Raji (cell line): Measurements from ENCODE around the gene LIPG.

Experiments
- POLR2A ChIP-seq: IDR thresholded peaks from 2 replicates; pipeline ENCODE4 v1.6.1; 2011; ENCODE audit warnings: low read depth, low read length, control low read depth; ENCODE audit not compliant: insufficient read depth

Gene LIPG

DNA sequence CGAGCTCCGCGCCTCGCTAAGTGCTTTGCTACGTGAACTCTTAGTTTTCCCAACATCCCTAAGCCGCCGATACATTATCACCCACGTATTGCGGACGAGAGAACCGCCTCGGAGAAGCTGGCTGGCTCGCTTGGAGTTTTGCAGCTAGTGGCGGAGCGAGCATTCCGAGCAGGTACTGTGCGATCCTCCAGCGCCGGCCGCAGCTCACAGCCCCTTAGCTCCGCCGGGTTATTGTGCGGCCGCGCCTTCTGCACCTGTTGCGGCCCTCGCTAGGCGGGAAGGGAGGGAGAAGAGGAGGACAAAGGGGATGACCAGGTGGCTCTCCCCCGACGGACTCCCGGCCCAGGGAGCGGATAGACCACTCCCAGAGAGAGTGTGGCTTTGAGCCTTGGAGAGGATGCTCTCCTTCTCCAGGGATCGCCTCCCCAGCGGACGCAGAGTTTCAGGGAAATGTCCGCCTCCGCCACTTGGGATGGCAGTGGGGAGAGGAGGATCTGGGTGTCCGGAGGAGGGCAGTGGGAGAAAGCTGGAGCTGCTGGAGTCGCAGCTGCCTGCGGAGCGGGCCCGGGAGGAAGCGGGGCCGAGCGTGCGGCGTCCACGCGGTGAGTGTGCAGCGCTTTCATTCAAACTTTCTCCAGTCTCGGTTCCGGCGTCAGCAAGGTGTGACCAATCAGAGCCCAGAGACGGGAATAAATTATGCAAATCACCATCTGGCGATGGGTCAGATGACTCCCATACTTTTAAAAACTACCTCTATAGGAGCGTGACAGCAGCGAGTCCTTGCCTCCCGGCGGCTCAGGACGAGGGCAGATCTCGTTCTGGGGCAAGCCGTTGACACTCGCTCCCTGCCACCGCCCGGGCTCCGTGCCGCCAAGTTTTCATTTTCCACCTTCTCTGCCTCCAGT lies at the start of gene LIPG:
Gene LIPG (plus strand): TSS at position 769 of the 905 bp plus-strand sequence. CDS start 252 bp downstream, outside the sequence.
- TF ChIP-seq POLR2A = no peak

DNA sequence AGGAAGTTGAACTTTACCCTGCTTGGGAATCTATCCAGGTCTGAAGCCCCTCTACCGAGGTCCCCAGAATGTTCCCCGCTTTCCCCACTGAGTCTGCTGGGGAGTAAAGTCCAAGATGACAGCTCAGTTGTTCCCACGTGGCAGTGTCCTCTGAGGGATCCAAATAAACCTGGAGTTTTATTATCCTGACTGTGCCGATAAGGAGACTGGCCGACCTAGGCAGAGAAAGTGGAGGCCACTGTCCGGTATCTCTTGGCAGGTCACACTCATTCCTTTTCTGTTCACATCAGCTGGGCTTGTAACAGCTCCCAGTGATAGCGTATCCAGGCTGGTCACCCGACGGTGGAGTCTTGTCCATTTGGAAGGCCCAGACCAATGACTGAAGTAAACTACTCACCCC lies 47.3 kb upstream of the LIPG start:
- no peak for TF ChIP-seq POLR2A

DNA sequence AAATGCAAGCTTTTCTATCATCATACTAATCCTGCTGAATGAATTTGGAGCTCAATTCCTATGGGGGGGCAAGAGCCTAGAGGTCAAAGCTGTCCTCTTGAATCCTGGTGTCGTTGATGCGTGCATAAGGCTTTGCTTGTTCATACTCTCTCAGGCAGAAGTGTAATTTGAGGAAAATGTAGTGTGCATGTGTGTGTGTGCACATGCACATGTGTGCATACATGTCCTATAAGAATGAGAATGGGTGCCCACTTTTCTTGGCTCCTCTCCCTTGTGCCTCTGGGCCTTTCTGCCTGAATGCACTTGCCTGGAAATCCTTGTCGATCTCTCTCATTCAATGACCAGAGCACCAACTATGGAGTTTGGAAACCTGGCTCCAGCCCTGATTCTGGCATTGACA lies 46.3 kb upstream of the LIPG start:
- no peak for TF ChIP-seq POLR2A

DNA sequence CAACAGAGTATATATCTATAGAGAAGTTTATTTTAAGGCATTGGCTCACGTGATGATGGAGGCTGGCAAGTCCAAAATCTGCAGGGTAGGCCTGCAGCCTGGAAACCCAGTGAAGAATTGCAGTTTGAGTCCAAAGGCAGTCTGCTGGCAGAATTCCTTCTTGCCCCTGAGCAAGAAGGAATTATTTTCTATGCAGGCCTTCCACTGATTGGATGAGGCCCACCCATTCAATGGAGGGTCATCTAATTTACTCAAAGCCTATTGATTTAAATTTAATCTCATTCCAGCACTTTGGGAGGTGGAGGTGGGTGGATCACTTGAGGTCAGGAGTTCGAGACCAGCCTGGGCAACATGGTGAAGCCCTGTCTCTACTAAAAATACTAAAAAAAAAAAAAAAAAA lies 44.4 kb upstream of the LIPG start:
- no peak for TF ChIP-seq POLR2A

DNA sequence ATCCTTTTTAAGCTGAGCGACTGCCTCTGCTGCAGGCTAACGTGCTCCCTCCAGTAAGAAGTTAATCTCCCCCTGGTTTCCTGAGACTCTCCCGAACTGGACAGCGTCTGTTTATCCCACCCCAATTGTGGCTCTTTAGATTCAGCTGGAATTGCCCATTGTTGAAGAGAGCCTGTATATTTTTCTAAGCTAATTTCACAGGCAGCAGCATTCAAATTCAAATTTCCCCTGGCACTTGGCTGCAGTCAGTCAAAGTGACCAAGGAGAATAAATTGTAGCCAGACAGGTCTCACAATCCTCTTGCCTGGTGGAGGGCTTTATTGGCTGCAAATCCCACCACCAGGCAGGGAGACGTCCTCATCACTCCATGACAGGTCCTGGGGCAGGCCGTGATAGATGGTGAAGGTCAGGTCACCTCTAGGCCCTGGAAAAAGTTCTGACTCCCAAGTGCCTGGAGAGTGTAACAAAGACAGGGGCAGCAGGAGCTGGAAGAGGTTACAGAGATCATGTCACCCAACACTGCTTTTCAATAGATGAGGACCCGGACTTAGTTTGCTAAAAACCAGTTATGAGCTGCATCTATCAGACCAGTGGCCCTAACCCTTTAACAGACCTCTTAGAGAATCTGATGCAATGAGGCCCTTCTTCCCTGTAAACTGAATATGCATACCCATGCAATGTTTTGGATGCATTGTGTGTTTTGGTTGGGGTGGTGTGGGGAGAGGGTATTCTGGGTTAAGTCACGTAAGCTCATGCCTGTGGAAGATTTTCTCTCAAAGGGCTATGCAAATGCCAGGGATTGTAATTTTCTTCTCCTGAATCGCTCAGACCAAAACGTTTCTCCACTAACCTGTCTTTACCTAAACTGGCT lies 42.5 kb upstream of the LIPG start:
- TF ChIP-seq POLR2A = no peak

DNA sequence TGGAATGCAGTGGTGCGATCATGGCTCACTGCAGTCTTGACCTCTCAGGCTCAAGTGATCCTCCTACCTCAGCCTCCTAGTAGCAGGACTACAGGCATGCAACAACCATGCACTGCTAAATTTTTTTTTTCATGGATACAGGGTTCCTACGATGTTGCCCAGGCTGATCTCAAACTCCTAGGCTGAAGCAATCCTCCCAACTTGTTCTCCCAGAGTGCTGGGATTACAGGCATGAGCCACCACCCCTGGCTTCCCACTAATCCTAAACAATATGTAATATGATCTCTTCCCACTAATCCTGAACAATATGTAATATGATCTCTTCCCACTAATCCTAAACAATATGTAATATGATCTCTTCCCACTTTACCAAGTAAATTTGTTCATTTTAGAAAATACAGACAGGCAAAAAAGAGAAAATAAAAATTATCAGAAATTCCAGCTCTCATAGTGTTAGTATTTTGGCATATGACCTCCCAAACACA lies 41.2 kb upstream of the LIPG start:
- no peak for TF ChIP-seq POLR2A

DNA sequence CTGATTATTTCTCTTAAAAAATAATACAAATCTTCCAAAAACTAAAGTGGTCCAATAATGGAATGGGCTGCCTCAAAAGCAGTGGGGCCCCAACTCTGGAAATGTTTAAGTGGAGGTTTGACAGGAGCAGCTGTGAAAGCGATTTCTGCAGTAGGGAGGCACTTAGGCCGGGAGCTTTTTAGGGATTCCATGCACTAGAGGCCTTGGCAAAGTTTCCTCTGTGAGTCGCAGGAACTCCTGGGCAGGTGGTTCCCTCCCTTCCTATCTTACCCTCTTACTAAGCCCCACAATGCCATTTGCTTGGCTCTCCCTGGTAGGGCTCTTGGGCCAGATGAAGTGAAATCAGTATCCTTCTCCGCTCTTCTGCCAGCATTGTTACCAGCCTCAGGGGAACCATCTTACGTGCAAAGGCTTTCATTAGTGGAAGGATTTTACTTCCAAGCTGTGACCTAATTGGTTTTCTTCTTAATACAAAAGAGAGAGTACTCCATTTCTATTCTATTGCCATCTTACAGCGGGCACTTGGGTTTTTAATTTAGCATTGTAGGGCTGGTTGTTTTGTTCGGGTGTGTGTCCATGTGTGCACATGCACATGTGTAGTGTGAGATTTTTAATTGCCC lies 40.5 kb upstream of the LIPG start:
- TF ChIP-seq POLR2A = no peak

DNA sequence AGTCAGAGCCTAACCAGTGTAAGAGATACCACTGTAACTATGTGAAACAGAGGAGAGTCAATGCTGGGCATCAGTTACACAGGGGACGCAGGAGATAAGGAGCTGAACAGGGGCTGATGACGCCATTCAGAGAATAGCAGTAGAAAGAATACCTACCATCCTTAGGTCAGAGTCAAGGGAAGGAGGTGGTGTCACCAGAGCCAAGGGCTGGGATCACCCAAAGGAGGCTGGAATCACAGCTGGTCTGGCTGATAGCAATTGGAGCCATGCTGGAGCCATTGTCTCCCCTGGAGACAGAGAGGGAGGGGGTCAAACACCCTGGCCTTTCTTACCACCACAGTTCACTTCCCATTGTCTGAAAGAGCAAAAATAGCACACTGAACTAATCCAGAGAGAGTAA lies 37.5 kb upstream of the LIPG start:
- no peak for TF ChIP-seq POLR2A

DNA sequence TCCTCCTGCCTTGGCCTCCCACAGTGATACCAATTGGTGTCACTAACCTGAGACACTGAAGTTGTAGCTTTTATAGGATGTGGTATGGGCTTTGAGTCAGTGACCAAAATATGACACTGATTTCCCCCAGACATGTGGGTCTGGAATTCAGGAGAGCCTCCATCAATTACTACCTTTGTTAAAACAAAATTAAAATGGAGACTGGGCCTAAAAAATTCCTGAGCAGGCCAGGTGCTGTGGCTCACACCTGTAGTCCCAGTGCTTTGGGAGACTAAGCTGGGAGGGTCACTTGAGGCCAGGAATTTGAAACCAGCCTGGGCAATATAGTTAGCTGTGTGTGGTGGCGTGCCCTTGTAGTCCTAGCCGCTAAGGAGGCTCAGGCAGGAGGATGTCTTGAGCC lies 36.9 kb upstream of the LIPG start:
- TF ChIP-seq POLR2A = no peak

DNA sequence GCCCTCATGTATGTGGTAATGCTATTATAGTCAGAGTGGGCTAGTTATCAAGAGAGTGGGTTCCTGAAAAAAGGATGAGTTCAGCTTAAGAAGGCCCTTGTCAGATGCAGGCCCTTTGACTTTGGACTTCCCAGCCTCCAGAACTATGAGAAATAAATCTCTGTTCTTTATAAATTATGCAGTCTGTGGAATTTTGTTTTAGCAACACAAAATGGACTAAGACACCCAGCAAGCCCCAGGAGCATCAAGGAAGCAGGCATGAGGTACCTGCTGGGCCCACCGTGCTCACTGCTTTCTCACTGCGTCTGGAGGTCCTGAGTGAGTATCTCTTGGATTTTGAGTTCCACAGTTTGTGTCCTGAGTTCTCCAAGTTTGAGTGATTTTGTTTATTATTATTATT lies 35.9 kb upstream of the LIPG start:
- TF ChIP-seq POLR2A = no peak

DNA sequence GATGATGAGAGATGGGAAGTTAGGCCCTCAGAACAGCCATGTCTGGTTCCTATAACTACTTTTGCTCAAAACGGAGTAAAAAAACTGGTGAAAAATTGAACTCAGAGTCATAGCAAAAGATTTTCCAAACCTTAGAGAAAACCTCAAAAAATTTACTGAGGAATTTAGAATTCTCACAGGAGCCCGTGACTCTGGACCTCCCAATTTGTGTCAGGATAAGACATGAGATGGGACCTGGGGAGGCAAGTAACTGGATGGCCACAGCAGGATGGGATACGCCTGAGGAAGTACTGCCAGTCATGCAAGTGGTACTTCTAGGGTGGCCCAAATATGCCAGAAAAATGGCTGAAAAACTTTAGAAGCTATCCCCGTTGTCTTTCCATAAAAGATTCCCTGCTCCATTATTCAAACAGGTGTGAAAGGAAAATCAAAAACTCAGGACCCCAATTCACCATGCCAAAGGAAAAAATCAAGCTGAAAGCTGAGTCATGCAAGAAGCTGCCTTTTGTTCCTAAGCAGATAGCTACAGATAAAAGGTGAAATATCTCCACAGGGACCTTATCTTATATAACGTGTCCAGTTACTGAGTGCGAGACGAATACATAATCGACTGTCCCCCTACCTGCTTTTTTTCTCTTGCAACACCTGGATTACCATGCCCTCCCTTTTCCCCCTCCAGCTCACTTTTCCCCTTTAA lies 34.1 kb upstream of the LIPG start:
- TF ChIP-seq POLR2A = no peak

DNA sequence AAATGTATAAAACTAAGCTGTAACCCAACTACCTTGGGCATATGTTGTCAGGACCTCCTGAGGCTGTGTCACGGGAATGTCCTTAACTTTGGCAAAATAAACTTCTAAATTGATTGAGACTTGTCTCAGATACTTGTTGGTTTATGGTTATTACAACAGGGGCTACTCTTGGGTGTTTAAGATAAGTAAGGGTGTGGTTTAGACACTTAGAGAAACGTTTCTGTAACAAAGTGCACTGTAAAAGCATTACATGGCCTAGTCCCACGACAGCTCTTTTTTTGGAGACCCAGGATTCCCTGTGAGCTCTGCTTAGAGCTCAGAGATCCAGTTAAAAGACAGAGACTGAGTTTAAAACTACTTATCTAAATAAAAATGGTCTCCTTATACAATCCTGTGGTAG lies 32.3 kb upstream of the LIPG start:
- TF ChIP-seq POLR2A = no peak

DNA sequence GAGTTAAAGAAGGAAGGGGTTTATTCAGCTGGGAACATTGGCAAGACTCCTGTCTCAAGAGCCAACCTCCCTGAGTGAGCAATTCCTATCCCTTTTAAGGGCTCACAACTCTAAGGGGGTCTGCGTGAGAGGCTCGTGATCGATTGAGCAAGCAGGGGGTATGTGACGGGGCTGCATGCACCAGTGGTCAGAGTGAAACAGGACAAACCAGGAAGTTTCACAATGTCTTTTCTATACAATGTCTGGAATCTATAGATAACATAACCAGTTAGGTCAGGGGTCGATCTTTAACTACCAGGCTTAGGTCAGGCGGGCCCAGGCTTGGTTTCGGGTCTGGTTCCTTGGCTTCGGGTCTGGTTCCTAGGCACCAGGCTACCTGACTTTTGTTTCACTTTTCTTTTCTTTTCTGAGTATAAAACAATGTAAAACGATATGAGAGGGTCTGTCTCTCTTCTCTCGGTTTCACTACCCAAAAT lies 30.1 kb upstream of the LIPG start:
- no peak for TF ChIP-seq POLR2A

DNA sequence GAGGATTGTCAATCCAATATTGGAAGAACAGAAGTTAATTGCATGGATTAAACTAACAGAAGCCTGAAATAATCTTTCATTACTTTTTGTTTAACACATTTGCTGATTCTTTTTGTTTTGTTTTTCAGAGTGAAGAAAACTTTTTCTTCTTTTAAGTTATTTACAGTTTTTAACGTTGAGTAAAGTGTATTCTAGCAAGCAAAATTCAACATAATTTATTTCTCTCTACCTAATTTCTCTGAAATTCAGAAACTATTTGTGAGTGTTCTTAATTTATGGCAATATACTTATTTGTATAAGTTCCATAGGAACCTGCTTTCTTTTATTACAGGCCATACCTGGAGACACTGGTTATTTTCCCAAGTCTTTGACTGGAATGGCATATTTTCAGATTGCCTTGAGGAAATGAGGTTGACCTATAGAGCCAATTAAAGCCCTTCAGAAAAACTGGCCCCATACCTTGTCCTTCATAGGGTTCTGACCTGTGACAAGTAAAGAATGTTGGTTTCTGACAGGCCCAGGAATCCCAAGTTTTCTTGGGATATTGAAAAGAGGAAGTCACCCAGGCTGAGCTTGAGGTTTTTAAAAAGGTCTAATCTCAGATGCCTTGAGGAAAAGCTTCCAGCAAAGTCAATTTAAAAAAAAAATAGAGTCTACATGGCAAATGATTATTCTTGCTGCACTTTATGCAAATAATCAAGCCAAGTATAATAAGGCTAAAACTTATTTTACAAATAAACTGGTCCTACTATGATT lies 26.8 kb upstream of the LIPG start:
- no peak for TF ChIP-seq POLR2A
